ENCODE results near the gene EPSTI1. TPM values are rescaled to one million over a fixed set of nuclear protein-coding genes. Genes with fewer than 3 reads are reported as not detected.

The EPSTI1 gene
- total RNA-seq, 1 donor from 2014 or later, result 2.1 TPM

GRCh38 chr13:42947925-42948324 lies 44.1 kb downstream of the EPSTI1 start:
- no peak for DNase-seq (ENCODE audit: low spot score)

GRCh38 chr13:42946927-42947326 lies 45.1 kb downstream of the EPSTI1 start:
- H3K4me1 Mint-ChIP-seq (ENCODE audit: low read depth), result peaks cover 4% of the 10 kb centered on the region
- H3K9me3 Mint-ChIP-seq (ENCODE audit: low read depth), result peaks cover 5% of the 10 kb centered on the region
- peaks cover 4% of the 10 kb centered on the region for H3K36me3 Mint-ChIP-seq (ENCODE audit: low read depth)
- no peaks in the 10 kb centered on the region for H3K27me3 Mint-ChIP-seq (ENCODE audit: low read depth)
- no peak for TF ChIP-seq CTCF (IDR thresholded peaks at IDR 0.05)
- no peak overlapping the region for H3K4me3 Mint-ChIP-seq (ENCODE audit: unreplicated experiment)
- DNase-seq (ENCODE audit: low spot score), result no peak
- H3K27ac Mint-ChIP-seq (ENCODE audit: unreplicated experiment), result no peak overlapping the region

More at GRCh38 chr13:42947925-42948324, 44.1 kb downstream of the EPSTI1 start:
- H3K9me3 Mint-ChIP-seq (ENCODE audit: low read depth), result peaks cover 5% of the 10 kb centered on the region
- no peak overlapping the region for H3K27ac Mint-ChIP-seq (ENCODE audit: unreplicated experiment)
- H3K36me3 Mint-ChIP-seq (ENCODE audit: low read depth), result peaks cover 10% of the 10 kb centered on the region
- peaks cover 4% of the 10 kb centered on the region for H3K4me1 Mint-ChIP-seq (ENCODE audit: low read depth)
- TF ChIP-seq CTCF (IDR thresholded peaks at IDR 0.05), result no peak
- H3K27me3 Mint-ChIP-seq (ENCODE audit: low read depth), result no peaks in the 10 kb centered on the region
- no peak overlapping the region for H3K4me3 Mint-ChIP-seq (ENCODE audit: unreplicated experiment)

GRCh38 chr13:42929886-42930535 lies 62.0 kb downstream of the EPSTI1 start:
- Mint-ChIP-seq H3K36me3 (ENCODE audit: low read depth) (peaks cover 6% of the 10 kb centered on the region), H3K27me3 (ENCODE audit: low read depth) (no peaks in the 10 kb centered on the region), H3K4me3 (ENCODE audit: unreplicated experiment) (no peak overlapping the region), H3K9me3 (ENCODE audit: low read depth) (peaks cover 5% of the 10 kb centered on the region), H3K4me1 (ENCODE audit: low read depth) (peaks cover 17% of the 10 kb centered on the region), H3K27ac (ENCODE audit: unreplicated experiment) (no peak overlapping the region)
- no peak for TF ChIP-seq CTCF (IDR thresholded peaks at IDR 0.05)
- DNase-seq (ENCODE audit: low spot score), result no peak

- peak overlapping the region; percentile 56 for H3K27ac Mint-ChIP-seq (ENCODE audit: unreplicated experiment)
Measured at GRCh38 chr13:42926555-42926954, 65.5 kb downstream of the EPSTI1 start.

GRCh38 chr13:42926043-42926442 lies 66.0 kb downstream of the EPSTI1 start:
- peaks cover 5% of the 10 kb centered on the region for H3K9me3 Mint-ChIP-seq (ENCODE audit: low read depth)
- no peak overlapping the region for H3K27ac Mint-ChIP-seq (ENCODE audit: unreplicated experiment)
- peaks cover 17% of the 10 kb centered on the region for H3K4me1 Mint-ChIP-seq (ENCODE audit: low read depth)
- peaks cover 3% of the 10 kb centered on the region for H3K36me3 Mint-ChIP-seq (ENCODE audit: low read depth)
- H3K4me3 Mint-ChIP-seq (ENCODE audit: unreplicated experiment), result no peak overlapping the region
- no peaks in the 10 kb centered on the region for H3K27me3 Mint-ChIP-seq (ENCODE audit: low read depth)
- TF ChIP-seq CTCF (IDR thresholded peaks at IDR 0.05), result no peak
- no peak for DNase-seq (ENCODE audit: low spot score)

More at GRCh38 chr13:42926555-42926954, 65.5 kb downstream of the EPSTI1 start:
- Mint-ChIP-seq H3K4me1 (ENCODE audit: low read depth) (peaks cover 17% of the 10 kb centered on the region), H3K27me3 (ENCODE audit: low read depth) (no peaks in the 10 kb centered on the region), H3K9me3 (ENCODE audit: low read depth) (peaks cover 5% of the 10 kb centered on the region), H3K36me3 (ENCODE audit: low read depth) (peaks cover 3% of the 10 kb centered on the region), H3K4me3 (ENCODE audit: unreplicated experiment) (no peak overlapping the region)
- no peak for TF ChIP-seq CTCF (IDR thresholded peaks at IDR 0.05)
- no peak for DNase-seq (ENCODE audit: low spot score)
